HepG2 (cell line): ENCODE measurements around the gene TSPAN31. TPM values are rescaled to one million over a fixed set of nuclear protein-coding genes. Genes with fewer than 3 reads are reported as not detected.

ENCODE experiments used
- BCL3 ChIP-seq: sonication (generic); formaldehyde crosslinking; IDR thresholded peaks from 2 replicates; pipeline ENCODE4 v1.5.1; 2020; ENCODE audit warnings: mild to moderate bottlenecking, missing genetic modification reagents, moderate library complexity
- ETV6 ChIP-seq: sonication (generic); formaldehyde crosslinking; conservative IDR thresholded peaks from 2 replicates; pipeline ENCODE4 v1.4.0; 2020; ENCODE audit warnings: missing genetic modification reagents
- GMEB1 ChIP-seq: sonication (generic); formaldehyde crosslinking; IDR thresholded peaks from 2 replicates; pipeline ENCODE4 v1.5.1; 2020; ENCODE audit warnings: missing genetic modification reagents, mild to moderate bottlenecking, borderline replicate concordance
- HDAC6 ChIP-seq: fragments of 200-600 bp; sonication (generic); IDR thresholded peaks from 2 replicates; pipeline ENCODE4 v1.7.0; 2017; ENCODE audit warnings: mild to moderate bottlenecking, antibody characterized with exemption, low read length, low read depth
- KDM5B ChIP-seq: sonication (generic); formaldehyde crosslinking; IDR thresholded peaks from 2 replicates; pipeline ENCODE4 v1.4.0; 2020; ENCODE audit warnings: missing genetic modification reagents, mild to moderate bottlenecking, borderline replicate concordance
- KLF9 ChIP-seq: IDR thresholded peaks from 2 replicates; pipeline ENCODE4 v1.6.1; 2016; ENCODE audit warnings: low read depth
- PAXIP1 ChIP-seq: sonication (generic); formaldehyde crosslinking; conservative IDR thresholded peaks from 2 replicates; pipeline ENCODE4 v1.4.0; 2020; ENCODE audit warnings: mild to moderate bottlenecking, missing genetic modification reagents, moderate library complexity
- PHF20 ChIP-seq: sonication (generic); formaldehyde crosslinking; IDR thresholded peaks from 2 replicates; pipeline ENCODE4 v1.5.0; 2020; ENCODE audit warnings: mild to moderate bottlenecking, missing genetic modification reagents
- POGZ ChIP-seq: sonication (generic); formaldehyde crosslinking; IDR thresholded peaks from 2 replicates; pipeline ENCODE4 v1.4.0; 2020; ENCODE audit warnings: mild to moderate bottlenecking, missing genetic modification reagents
- SP4 ChIP-seq: sonication (generic); formaldehyde crosslinking; IDR thresholded peaks from 2 replicates; pipeline ENCODE4 v1.8.1; 2023; ENCODE audit warnings: mild to moderate bottlenecking, missing genetic modification reagents
- SRY ChIP-seq: sonication (generic); formaldehyde crosslinking; IDR thresholded peaks from 2 replicates; pipeline ENCODE4 v1.8.0; 2022; ENCODE audit warnings: mild to moderate bottlenecking, missing genetic modification reagents
- ZBTB43 ChIP-seq: sonication (generic); formaldehyde crosslinking; conservative IDR thresholded peaks from 2 replicates; pipeline ENCODE4 v1.4.0; 2020; ENCODE audit warnings: missing genetic modification reagents
- ZBTB7B ChIP-seq: sonication (generic); formaldehyde crosslinking; IDR thresholded peaks from 2 replicates; pipeline ENCODE4 v1.4.0; 2020; ENCODE audit warnings: missing genetic modification reagents
- ZMYM4 ChIP-seq: sonication (generic); formaldehyde crosslinking; IDR thresholded peaks from 2 replicates; pipeline ENCODE4 v1.8.1; 2023; ENCODE audit warnings: mild to moderate bottlenecking, missing genetic modification reagents
- ZNF274 ChIP-seq: sonication (generic); formaldehyde crosslinking; IDR thresholded peaks from 2 replicates; pipeline ENCODE4 v1.5.1; 2020; ENCODE audit warnings: mild to moderate bottlenecking, missing genetic modification reagents
- polyA plus RNA-seq, 8 experiments: library from polyadenylated mRNA; depleted of rRNA in 3 of 8; stranded (reverse) in 7 of 8; unstranded in 1 of 8; fragments of >200 nt; fragmentation: Illumina TruSeq in 4 of 8; extraction: Trizol in 4 of 8; gene quantifications; 2 replicates each; pipeline versions ENCODE4 v1.2.1 to v1.2.3, GENCODE V29; 2011 to 2016; ENCODE audit warnings: low read depth in 4 of 8, missing spikeins in 1 of 8, mixed read lengths in 1 of 8; ENCODE audit not compliant: insufficient read depth in 1 of 8
- total RNA-seq, 5 experiments: library from RNA; depleted of rRNA; stranded (reverse); fragments of >200 nt; fragmentation: Illumina TruSeq; extraction: Trizol; gene quantifications; 2 replicates each; pipeline ENCODE4 v1.2.3, GENCODE V29; 2016; ENCODE audit warnings: low read depth in 1 of 5
- TF ChIP-seq, protein P1 (sequence below): IDR thresholded peaks from 2 replicates; pipeline ENCODE4 v1.6.1; 2016; ENCODE audit warnings: missing genetic modification reagents, missing compliant biosample characterization
- TF ChIP-seq, protein P2 (sequence below): IDR thresholded peaks from 2 replicates; pipeline ENCODE4 v1.6.1; 2012; ENCODE audit warnings: inconsistent platforms

Gene TSPAN31
- total and polyA plus RNA-seq, 2 of the 13 experiments (the other 11 are each of a cell fraction or from before 2014, with no cell fraction given) = 10.4 to 24.6 TPM

DNA sequence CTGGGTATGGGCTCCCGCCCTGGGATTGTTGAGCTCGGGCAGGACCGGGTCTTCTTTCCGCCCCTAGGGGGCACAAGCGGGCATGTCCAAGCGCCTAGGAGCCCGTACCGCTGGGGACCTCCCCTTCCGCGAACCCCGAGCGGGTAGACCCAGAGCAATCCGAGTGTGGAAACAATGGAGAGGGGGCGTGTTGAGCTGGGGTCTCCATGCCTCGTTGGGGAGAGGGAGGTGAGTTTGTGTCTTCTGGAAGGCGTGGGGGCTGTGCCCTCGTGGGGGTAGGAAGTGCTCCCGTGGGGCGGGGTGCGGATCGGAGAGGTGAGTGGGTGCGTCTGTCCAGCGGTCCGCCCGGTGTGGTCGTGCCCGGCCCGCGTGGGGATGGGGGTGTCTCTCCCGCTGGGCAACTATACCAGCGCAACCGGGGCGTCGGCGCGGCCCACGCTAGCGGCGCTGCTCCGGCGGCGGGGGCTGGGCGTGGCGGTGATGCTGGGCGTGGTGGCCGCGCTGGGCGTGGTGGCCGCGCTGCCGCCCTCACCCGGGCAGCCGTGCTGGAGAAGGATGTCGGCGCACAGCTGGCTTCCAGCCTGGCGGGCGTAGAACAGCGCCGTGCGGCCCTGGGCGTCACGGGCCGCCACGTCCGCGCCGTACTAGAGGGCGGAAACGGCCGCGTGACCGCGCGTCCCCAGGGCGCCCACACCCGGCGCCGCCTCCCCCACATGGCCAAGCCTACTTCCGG, 18.5 kb upstream of the TSPAN31 start (continued):
- TF ChIP-seq BCL3 (CRISPR knock-in tag) = 0 out of 2 replicates have a peak, but pooled peaks have one; percentile 18
- TF ChIP-seq KDM5B (CRISPR knock-in tag) = peak; percentile 19; the same call in 1 of the 2 replicates
- TF ChIP-seq SP4 = peak; percentile 58; the same call in 1 of the 2 replicates
- 0 out of 2 replicates have a peak, but pooled peaks have one; percentile 29 for TF ChIP-seq PHF20 (CRISPR knock-in tag)
- TF ChIP-seq KLF9 = no peak
- TF ChIP-seq ZBTB7B (CRISPR knock-in tag) = peak; percentile 52; the same call in 1 of the 2 replicates
- peak; percentile 46; the same call in 1 of the 2 replicates for TF ChIP-seq SRY
- no peak for TF ChIP-seq ZBTB43
- 0 out of 2 replicates have a peak, but pooled peaks have one; percentile 14 for TF ChIP-seq PAXIP1
- TF ChIP-seq, protein P1, sequence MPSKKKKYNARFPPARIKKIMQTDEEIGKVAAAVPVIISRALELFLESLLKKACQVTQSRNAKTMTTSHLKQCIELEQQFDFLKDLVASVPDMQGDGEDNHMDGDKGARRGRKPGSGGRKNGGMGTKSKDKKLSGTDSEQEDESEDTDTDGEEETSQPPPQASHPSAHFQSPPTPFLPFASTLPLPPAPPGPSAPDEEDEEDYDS (CRISPR knock-in tag) = no peak
- TF ChIP-seq POGZ (CRISPR knock-in tag) = 0 out of 2 replicates have a peak, but pooled peaks have one; percentile 32
- TF ChIP-seq, protein P2, sequence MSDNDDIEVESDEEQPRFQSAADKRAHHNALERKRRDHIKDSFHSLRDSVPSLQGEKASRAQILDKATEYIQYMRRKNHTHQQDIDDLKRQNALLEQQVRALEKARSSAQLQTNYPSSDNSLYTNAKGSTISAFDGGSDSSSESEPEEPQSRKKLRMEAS = peak; percentile 68
- TF ChIP-seq ZNF274 (CRISPR knock-in tag) = no peak
- no peak for TF ChIP-seq GMEB1 (CRISPR knock-in tag)
- TF ChIP-seq ETV6 (CRISPR knock-in tag) = no peak
- TF ChIP-seq ZMYM4 = peak; percentile 47; the same call in 1 of the 2 replicates
- no peak for TF ChIP-seq HDAC6
